ENCODE measurements around the gene USP25.

Gene USP25

GRCh38 chr21:15749082-15749860, 19.5 kb downstream of the USP25 start:
- TF ChIP-seq, protein P1, sequence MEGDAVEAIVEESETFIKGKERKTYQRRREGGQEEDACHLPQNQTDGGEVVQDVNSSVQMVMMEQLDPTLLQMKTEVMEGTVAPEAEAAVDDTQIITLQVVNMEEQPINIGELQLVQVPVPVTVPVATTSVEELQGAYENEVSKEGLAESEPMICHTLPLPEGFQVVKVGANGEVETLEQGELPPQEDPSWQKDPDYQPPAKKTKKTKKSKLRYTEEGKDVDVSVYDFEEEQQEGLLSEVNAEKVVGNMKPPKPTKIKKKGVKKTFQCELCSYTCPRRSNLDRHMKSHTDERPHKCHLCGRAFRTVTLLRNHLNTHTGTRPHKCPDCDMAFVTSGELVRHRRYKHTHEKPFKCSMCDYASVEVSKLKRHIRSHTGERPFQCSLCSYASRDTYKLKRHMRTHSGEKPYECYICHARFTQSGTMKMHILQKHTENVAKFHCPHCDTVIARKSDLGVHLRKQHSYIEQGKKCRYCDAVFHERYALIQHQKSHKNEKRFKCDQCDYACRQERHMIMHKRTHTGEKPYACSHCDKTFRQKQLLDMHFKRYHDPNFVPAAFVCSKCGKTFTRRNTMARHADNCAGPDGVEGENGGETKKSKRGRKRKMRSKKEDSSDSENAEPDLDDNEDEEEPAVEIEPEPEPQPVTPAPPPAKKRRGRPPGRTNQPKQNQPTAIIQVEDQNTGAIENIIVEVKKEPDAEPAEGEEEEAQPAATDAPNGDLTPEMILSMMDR (IDR thresholded peaks at IDR 0.05; ENCODE audit: low read depth, low read length, missing control alignments) = no peak
- no peak for DNase-seq (ENCODE audit: extremely low read depth, low read depth)
- no peak overlapping the region for H3K4me3 ChIP-seq (replicated peaks; ENCODE audit: low read depth, low read length)

GRCh38 chr21:15749861-15750159, 20.0 kb downstream of the USP25 start:
- TF ChIP-seq, protein P1 (IDR thresholded peaks at IDR 0.05; ENCODE audit: low read depth, low read length, missing control alignments) = no peak
- DNase-seq (ENCODE audit: extremely low read depth, low read depth) = no peak
- no peak overlapping the region for H3K4me3 ChIP-seq (replicated peaks; ENCODE audit: low read depth, low read length)

DNA sequence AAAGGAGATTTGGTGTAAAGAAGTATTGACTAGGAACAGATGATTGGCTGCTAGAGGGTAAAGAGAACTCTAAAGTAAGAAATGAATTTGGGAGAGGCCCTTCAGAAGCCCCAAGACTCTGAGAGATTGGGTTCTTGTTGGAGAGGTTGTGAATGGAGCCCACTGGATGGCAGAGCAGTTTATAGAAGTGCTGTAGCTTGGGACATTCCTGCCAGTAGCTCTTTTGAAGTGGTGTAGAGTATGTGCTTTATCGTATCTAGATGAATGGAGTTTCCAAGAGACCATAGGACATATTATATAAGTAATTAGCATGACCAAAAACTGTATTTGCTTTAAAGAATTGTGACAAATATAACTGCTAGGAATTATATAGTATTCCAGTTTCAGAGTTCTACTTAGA, 21.3 kb downstream of the USP25 start:
- TF ChIP-seq, protein P1 (IDR thresholded peaks at IDR 0.05; ENCODE audit: low read depth, low read length, missing control alignments) = no peak
- no peak for DNase-seq (ENCODE audit: extremely low read depth, low read depth)
- no peak overlapping the region for H3K4me3 ChIP-seq (replicated peaks; ENCODE audit: low read depth, low read length)

- no peak for DNase-seq (ENCODE audit: extremely low read depth, low read depth)
- no peak overlapping the region for H3K4me3 ChIP-seq (replicated peaks; ENCODE audit: low read depth, low read length)
- TF ChIP-seq, protein P1 (IDR thresholded peaks at IDR 0.05; ENCODE audit: low read depth, low read length, missing control alignments) = no peak
Measured at GRCh38 chr21:15751546-15751945, 21.8 kb downstream of the USP25 start.

GRCh38 chr21:15752763-15753407, 23.1 kb downstream of the USP25 start:
- no peak for DNase-seq (ENCODE audit: extremely low read depth, low read depth)
- H3K4me3 ChIP-seq (replicated peaks; ENCODE audit: low read depth, low read length) = no peak overlapping the region

DNA sequence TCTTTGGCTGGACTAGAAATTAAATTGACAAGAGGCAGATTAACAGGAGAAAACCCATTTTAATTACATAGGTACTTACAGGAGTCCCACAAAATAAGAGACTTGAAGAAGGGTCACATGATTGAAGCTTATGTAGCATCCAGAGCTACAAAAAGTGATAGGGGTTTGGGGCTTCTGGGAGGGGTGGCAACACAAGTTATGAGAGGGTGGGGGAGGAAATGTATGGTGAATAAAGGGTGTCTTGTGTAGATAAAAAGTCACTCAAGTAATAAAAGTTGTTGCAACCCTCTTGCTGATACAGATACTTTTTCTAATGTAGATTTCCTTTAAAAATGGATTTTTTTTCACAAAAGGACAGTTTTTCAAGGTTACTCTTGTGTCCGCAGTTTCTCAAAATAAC, 24.0 kb downstream of the USP25 start:
- TF ChIP-seq, protein P1 (IDR thresholded peaks at IDR 0.05; ENCODE audit: low read depth, low read length, missing control alignments) = no peak
- no peak for DNase-seq (ENCODE audit: extremely low read depth, low read depth)
- H3K4me3 ChIP-seq (replicated peaks; ENCODE audit: low read depth, low read length) = no peak overlapping the region

More at GRCh38 chr21:15752763-15753407, 23.1 kb downstream of the USP25 start:
- TF ChIP-seq, protein P1 (IDR thresholded peaks at IDR 0.05; ENCODE audit: low read depth, low read length, missing control alignments) = no peak
